ENCODE results near the gene FBXL16.

Gene FBXL16

DNA sequence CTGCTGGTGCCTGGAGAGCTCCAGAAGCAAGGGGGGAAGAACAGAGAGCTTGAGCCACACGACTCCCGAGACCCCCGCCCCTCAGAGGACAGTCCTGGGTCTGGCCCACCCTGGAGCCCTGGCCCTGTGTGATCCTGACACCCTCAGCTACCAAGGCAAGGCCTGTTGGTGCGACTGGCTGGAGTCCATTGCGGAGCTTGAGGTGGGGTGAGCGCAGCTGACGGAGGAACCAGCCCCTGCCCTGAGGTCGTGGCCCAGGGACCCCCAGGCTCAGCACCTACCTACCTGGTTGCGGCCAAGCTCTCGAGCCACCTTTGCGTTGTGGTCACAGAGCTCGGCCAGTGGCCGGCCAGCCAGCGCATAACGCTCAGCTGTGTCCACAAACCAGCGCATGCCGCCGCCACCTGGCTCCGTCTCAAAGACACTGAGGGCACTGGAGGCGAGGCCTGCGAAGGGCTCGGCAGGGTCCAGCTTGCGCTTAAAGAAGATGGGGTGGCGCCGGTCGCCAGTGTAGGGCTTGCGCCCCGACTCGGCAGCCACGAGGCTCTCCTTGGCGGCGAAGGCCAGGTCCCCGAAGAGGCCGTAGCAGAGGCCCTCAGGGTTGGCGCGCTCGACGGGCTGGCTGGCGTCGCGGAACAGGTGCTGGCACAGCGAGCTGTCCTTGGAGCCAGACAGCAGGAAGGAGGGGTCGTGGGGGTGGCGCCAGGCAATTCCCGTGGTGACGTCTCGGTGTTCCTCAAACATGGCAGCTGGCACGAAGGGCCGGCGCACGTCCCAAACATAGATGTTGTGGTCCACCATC, 18.9 kb downstream of the FBXL16 start:
- DNase-seq, result no peak

DNA sequence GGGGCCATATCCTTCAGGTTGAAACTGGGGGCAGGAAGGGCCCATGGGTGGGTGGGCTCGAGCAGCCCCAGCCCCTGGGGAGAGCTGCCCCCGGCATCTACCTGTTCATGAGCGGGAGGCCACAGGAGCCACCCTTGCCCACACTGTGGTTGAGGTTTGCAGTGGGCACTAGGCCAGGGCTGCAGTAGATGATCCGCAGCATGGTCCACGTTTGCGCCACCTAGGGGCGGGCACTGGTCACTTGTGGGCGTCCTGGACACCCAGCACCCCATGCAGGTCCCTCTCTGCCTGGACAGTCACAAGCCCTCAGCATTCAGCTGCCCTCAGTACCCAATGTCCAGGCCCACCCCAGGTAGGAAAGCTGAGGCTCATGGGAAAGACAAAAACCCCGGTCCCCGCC, 19.6 kb downstream of the FBXL16 start:
- DNase-seq, result no peak

DNA sequence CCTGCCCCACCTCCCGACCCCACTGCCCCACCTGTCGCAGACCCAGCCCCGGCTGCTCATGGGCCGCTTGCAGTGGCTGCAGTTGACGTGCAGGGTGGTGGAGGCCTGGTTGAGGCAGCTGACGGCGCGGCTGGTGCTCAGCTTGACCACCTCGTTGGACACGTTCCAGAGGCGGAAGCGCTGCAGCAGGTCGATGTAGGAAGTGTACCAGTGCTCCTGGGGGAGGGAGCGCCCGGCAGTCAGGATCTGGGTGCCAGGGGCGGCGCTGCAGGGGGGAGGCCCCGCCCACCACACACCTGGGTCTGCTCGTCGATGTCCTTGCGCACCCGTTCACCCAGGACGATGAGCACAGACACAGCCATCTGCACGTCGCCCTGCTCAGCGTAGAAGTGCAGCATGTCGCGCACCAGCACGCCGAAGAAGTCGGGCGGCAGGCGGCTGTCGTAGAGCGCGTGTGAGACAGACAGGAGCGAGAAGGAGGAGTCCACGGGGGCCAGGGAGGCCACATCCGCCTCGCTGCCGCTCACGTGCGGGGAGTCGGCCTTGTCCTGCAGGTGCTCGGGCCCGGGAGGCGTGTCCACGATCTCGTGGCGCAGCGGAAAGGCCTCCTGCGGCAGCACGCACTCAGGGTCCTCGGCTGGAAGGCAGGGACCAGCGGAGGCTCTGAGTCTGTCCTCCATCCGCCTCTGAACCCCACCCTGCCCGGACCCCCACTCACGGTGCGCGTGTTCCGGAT, 20.5 kb downstream of the FBXL16 start:
- DNase-seq, result no peak

GRCh38 chr16:684071-684794, 21.4 kb downstream of the FBXL16 start, which contains the start of gene JMJD8:
Gene JMJD8 (minus strand): TSS chr16:684334. CDS start chr16:684319, 15 bp downstream.
- DNase-seq, result peak; percentile 64 to 65

- DNase-seq, result no peak
Observed at GRCh38 chr16:683396-684070, 22.1 kb downstream of the FBXL16 start.

DNA sequence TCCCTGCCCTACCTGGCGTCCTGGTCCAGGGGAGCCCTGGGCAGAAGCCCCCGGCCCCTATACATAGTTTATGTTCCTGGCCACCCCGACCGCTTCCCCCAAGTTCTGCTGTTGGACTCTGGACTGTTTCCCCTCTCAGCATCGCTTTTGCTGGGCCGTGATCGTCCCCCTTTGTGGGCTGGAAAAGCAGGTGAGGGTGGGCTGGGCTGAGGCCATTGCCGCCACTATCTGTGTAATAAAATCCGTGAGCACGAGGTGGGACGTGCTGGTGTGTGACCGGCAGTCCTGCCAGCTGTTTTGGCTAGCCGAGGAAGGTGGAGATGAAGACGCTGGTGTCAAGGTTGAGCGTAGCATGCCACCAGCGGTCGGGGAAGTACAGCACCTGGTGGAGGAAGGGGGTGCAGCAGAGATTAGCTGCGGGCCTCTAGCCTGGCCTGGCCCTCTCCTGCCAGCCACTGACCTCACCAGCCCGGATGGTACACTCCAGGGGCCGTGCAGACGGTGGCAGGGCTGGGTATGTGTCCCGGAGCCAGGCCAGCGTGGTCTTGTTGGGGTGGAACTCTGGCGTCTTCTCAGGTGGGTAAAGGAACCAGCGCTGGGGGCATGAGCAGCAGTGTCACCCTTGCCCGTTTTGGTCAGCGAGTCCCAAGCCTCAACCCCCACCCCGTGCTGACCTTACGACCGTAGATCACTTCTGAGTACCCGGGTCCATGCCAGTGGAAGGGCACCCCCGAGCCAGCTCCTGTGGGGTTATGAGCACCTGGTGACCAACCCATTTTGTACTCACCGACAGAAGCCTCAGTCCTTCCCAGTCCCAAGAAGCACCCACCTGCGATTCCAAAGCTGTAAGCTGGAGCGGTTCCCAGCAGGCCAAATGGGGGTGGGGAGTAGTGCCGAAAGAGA, 22.9 kb downstream of the FBXL16 start:
- no peak for DNase-seq

- no peak for DNase-seq
Observed at GRCh38 chr16:681746-682427, 23.7 kb downstream of the FBXL16 start.

- peak in 1 of 2 experiments; percentile 3 for DNase-seq
Observed at GRCh38 chr16:680967-681745, 24.4 kb downstream of the FBXL16 start.

GRCh38 chr16:680625-680945, 25.0 kb downstream of the FBXL16 start:
- no peak for DNase-seq

- DNase-seq, result peak; percentile 45 to 56
Observed at GRCh38 chr16:679814-680624, 25.6 kb downstream of the FBXL16 start, which contains the start of gene STUB1. Gene STUB1 (plus strand): TSS chr16:680410. CDS start chr16:680526, 116 bp downstream.

DNA sequence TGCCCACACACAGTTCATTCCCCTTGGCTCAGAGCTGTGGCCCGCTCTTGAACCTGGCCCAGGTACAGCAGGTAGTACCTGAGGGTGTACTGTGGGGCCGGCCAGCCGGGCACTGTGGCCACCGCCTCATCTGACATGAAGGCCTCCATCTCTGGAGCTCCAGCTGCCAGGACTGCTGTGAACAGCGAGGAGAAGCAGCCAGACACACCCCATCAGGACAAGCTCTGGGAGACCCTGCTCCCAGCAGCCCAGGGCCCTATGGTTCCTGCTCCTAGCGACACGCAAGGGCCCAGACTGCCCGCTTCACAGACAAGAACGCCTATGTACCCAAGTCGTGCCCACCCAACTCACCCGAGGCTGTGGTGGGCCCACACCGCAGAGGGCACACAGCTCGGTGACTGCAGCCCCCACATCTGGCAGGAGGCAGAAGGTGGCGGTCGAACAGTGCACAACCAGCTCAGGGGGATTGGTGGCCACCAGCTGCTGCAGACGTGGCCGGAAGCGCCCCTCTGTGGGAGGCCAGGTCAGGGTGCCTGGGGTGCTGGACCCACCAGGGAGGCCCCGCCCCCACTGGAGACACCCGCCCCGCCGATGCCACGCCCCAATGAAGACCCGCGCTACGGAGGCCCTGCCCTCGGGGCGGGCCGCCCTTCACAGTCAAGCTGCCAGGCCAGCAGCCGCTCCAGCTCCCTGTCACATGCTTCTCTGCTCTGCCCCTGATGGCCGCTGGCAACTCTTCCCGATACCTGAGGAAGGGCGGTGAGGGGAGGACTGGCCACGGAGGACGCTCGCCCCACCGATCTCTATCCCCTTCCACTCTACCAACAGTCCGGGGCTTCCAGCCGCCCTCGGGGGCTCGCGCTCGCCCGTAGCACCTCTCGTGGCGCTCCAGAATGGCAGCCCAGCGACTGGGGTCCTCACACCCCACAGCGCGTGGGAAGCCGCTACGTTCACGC, 26.5 kb downstream of the FBXL16 start:
- peak; percentile 26 to 28 for DNase-seq

GRCh38 chr16:678209-678857, 27.3 kb downstream of the FBXL16 start:
- no peak for DNase-seq

DNA sequence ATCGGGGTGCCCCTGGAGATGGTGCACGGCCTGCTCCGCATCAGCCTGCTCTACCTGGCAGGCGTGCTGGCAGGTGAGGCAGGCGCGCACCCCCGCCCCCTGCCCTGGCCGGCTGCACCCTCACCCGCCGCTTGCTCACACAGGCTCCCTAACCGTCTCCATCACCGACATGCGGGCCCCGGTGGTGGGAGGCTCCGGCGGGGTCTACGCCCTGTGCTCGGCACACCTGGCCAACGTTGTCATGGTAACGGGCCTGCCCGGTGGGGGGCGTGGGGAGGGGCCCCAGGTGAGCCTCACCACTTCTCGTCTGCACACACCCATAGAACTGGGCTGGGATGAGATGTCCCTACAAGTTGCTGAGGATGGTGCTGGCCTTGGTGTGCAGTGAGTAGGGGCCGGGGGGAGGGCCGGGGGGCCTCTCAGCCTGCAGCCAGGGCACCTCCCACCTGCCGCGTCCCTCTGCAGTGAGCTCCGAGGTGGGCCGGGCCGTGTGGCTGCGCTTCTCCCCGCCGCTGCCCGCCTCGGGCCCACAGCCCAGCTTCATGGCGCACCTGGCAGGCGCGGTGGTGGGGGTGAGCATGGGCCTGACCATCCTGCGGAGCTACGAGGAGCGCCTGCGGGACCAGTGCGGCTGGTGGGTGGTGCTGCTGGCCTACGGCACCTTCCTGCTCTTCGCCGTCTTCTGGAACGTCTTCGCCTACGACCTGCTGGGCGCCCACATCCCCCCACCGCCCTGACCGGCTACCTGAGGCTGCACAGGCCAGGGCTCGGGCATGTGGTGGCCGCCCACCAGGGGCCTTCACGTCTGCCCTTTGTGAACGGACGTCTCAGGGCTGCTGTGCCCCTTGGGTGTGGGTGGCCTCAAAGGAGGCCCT, 28.0 kb downstream of the FBXL16 start:
- DNase-seq, result no peak

- no peak for DNase-seq
Observed at GRCh38 chr16:676913-677312, 28.7 kb downstream of the FBXL16 start.

- DNase-seq, result no peak
Observed at GRCh38 chr16:676565-676902, 29.1 kb downstream of the FBXL16 start.

DNA sequence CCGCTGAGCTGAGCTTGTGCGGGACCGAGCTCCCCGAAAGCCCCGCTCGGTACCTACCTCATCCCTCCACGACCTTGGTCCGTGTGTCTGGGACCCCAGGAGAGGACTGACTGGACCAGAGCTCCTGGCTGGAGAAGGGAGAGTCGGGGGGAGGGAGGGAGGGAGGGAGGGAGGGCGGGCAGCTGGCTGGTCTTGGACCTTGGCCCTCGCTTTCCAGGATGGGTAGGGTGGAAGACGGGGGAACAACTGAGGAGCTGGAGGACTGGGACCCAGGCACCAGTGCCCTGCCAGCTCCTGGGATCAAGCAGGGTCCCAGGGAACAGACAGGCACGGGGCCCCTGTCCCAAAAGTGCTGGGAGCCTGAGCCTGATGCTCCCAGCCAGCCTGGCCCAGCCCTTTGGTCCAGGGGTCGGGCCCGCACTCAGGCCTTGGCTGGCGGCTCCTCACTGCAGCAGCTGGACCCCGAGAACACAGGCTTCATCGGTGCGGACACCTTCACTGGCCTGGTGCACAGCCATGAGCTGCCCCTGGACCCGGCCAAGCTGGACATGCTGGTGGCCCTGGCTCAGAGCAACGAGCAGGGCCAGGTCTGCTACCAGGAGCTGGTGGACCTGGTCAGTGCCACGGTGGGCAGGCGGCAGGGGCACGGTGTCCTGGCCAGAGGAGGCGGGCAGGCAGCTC, 29.6 kb downstream of the FBXL16 start:
- DNase-seq, result no peak

All from Kasumi-1 (cell line).